Skeletal muscle satellite cell (primary cell): ENCODE data around the gene CPEB1.
"Not testable (repeated sequence)": the region's sequence is repeated elsewhere in the genome, so short reads cannot be mapped to it uniquely, and the experiment has no call there.

Experiments used
- H3K27me3 ChIP-seq: 2 replicates; pipeline ENCODE4 v1.7.0; 2013; ENCODE audit warnings: low read length; ENCODE audit not compliant: control insufficient read depth, insufficient read depth
- H3K36me3 ChIP-seq: 2 replicates; pipeline ENCODE4 v1.7.0; 2013; ENCODE audit warnings: mild to moderate bottlenecking, control low read depth, low read length; ENCODE audit not compliant: insufficient read depth
- H3K4me1 ChIP-seq: 2 replicates; pipeline ENCODE4 v1.7.0; 2013; ENCODE audit warnings: low read length; ENCODE audit not compliant: control insufficient read depth, insufficient read depth
- H3K4me2 ChIP-seq: 2 replicates; pipeline ENCODE4 v1.7.0; 2013; ENCODE audit warnings: mild to moderate bottlenecking, low read length
- H3K4me3 ChIP-seq: 2 replicates; pipeline ENCODE4 v1.7.0; 2013; ENCODE audit warnings: low read length
- H3K9ac ChIP-seq: 2 replicates; pipeline ENCODE4 v1.7.0; 2013; ENCODE audit warnings: mild to moderate bottlenecking, low read depth, low read length, moderate library complexity
- H3K9me3 ChIP-seq: replicated peaks from 2 replicates; pipeline ENCODE4 v1.7.0; 2013; ENCODE audit warnings: mild to moderate bottlenecking, control low read depth, low read length

The CPEB1 gene

GRCh38 chr15:82647835-82648256, 683 bp upstream of the CPEB1 start:
- Histone ChIP-seq H3K36me3 (no peaks in the 10 kb centered on the region), H3K4me2 (peak overlapping the region; percentile 87), H3K9ac (peak overlapping the region; percentile 56), H3K9me3 (peaks cover 4% of the 10 kb centered on the region), H3K4me3 (peak overlapping the region; percentile 71), H3K4me1 (peaks cover 6% of the 10 kb centered on the region), H3K27me3 (peaks cover 58% of the 10 kb centered on the region)

- Histone ChIP-seq H3K4me2 (peak overlapping the region; percentile 87), H3K9me3 (peaks cover 4% of the 10 kb centered on the region), H3K27me3 (peaks cover 71% of the 10 kb centered on the region), H3K4me3 (no peak overlapping the region), H3K4me1 (peaks cover 6% of the 10 kb centered on the region), H3K9ac (no peak overlapping the region), H3K36me3 (no peaks in the 10 kb centered on the region)
These were observed 716 bp downstream of the CPEB1 start for GRCh38 chr15:82646250-82647044.

GRCh38 chr15:82644967-82645852, 2.0 kb downstream of the CPEB1 start:
- not testable (repeated sequence) for H3K4me2 ChIP-seq, H3K36me3 ChIP-seq, H3K4me1 ChIP-seq, H3K4me3 ChIP-seq, H3K9me3 ChIP-seq, H3K9ac ChIP-seq
- peaks cover 83% of the 10 kb centered on the region for H3K27me3 ChIP-seq

GRCh38 chr15:82643992-82644391, 3.2 kb downstream of the CPEB1 start:
- no peak overlapping the region for H3K4me3 ChIP-seq
- H3K9ac ChIP-seq, result no peak overlapping the region
- peaks cover 4% of the 10 kb centered on the region for H3K9me3 ChIP-seq
- H3K4me2 ChIP-seq, result no peak overlapping the region
- peaks cover 90% of the 10 kb centered on the region for H3K27me3 ChIP-seq
- no peaks in the 10 kb centered on the region for H3K36me3 ChIP-seq
- peaks cover 6% of the 10 kb centered on the region for H3K4me1 ChIP-seq

GRCh38 chr15:82642656-82643055, 4.5 kb downstream of the CPEB1 start:
- peaks cover 6% of the 10 kb centered on the region for H3K4me1 ChIP-seq
- no peak overlapping the region for H3K4me2 ChIP-seq
- no peak overlapping the region for H3K9ac ChIP-seq
- no peaks in the 10 kb centered on the region for H3K36me3 ChIP-seq
- no peak overlapping the region for H3K4me3 ChIP-seq
- H3K9me3 ChIP-seq, result peaks cover 4% of the 10 kb centered on the region
- H3K27me3 ChIP-seq, result peaks cover 92% of the 10 kb centered on the region

- Histone ChIP-seq H3K4me1 (no peaks in the 10 kb centered on the region), H3K4me2 (no peak overlapping the region), H3K27me3 (peaks cover 90% of the 10 kb centered on the region), H3K36me3 (no peaks in the 10 kb centered on the region), H3K4me3 (no peak overlapping the region), H3K9me3 (no peaks in the 10 kb centered on the region), H3K9ac (no peak overlapping the region)
These were observed 5.9 kb downstream of the CPEB1 start for GRCh38 chr15:82641129-82641798.

- Histone ChIP-seq H3K4me3 (no peak overlapping the region), H3K9ac (no peak overlapping the region), H3K36me3 (no peaks in the 10 kb centered on the region), H3K4me2 (no peak overlapping the region), H3K9me3 (no peaks in the 10 kb centered on the region), H3K27me3 (peaks cover 91% of the 10 kb centered on the region), H3K4me1 (no peaks in the 10 kb centered on the region)
These were observed 6.5 kb downstream of the CPEB1 start for GRCh38 chr15:82640672-82641071.

- Histone ChIP-seq H3K9ac (no peak overlapping the region), H3K4me3 (no peak overlapping the region), H3K9me3 (no peaks in the 10 kb centered on the region), H3K36me3 (no peaks in the 10 kb centered on the region), H3K27me3 (peaks cover 59% of the 10 kb centered on the region), H3K4me2 (no peak overlapping the region), H3K4me1 (no peaks in the 10 kb centered on the region)
These were observed 11.4 kb downstream of the CPEB1 start for GRCh38 chr15:82635798-82636197.

- Histone ChIP-seq H3K4me2 (no peak overlapping the region), H3K4me1 (no peaks in the 10 kb centered on the region), H3K9me3 (no peaks in the 10 kb centered on the region), H3K27me3 (peaks cover 12% of the 10 kb centered on the region), H3K4me3 (no peak overlapping the region), H3K9ac (no peak overlapping the region), H3K36me3 (no peaks in the 10 kb centered on the region)
These were observed 17.1 kb downstream of the CPEB1 start for GRCh38 chr15:82630033-82630432.

GRCh38 chr15:82625136-82625535, 22.0 kb downstream of the CPEB1 start:
- no peaks in the 10 kb centered on the region for H3K9me3 ChIP-seq
- H3K4me3 ChIP-seq, result no peak overlapping the region
- H3K9ac ChIP-seq, result no peak overlapping the region
- peaks cover 7% of the 10 kb centered on the region for H3K27me3 ChIP-seq
- H3K4me2 ChIP-seq, result no peak overlapping the region
- H3K4me1 ChIP-seq, result no peaks in the 10 kb centered on the region
- no peaks in the 10 kb centered on the region for H3K36me3 ChIP-seq

- no peaks in the 10 kb centered on the region for H3K9me3 ChIP-seq
- H3K27me3 ChIP-seq, result peaks cover 7% of the 10 kb centered on the region
- H3K9ac ChIP-seq, result no peak overlapping the region
- H3K4me3 ChIP-seq, result no peak overlapping the region
- no peaks in the 10 kb centered on the region for H3K4me1 ChIP-seq
- H3K4me2 ChIP-seq, result no peak overlapping the region
- H3K36me3 ChIP-seq, result no peaks in the 10 kb centered on the region
These were observed 22.7 kb downstream of the CPEB1 start for GRCh38 chr15:82624438-82624837.
